Activated T-cell treated with anti-CD3 and anti-CD28 coated beads for 48 hours (primary cell): ENCODE results near the gene PDLIM5.
"Not testable (repeated sequence)": the region's sequence is repeated elsewhere in the genome, so short reads cannot be mapped to it uniquely, and the experiment has no call there.

Experiments used
- DNase-seq: peaks from one replicate; pipeline ENCODE4 v3.0.0-alpha.2; 2020; ENCODE audit warnings: low read depth

Gene PDLIM5

DNA sequence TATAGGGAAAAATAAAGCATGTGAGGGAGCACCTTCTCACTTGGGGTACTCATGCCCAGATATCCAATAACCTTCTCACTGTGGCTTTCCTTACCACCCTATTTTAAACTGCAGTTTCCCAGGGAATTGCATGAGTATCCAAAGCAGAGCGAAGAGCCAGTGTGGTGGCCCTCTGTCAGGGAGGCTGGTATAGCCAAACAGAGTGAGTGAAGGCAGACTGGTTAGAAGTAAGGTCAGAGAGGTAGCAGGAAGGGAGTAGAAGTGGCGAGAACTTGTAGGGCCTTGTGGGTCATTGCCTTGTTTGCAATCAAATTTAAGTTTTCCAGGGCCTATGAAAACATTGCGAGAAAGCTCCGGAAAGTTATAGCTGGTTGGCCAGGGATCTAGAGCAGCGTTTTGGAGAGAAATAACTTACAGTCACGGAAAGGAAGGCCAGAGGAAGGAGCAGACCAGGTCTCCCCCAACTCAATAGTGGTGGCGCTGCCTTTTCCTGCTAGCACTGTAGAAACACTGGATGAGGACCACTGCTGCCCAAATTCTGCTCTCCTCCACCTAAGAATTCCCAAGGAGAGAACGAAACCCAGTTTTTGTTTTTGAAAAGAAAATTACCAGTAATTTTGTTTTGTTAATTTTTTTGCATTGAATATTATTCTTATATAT, 77.2 kb downstream of the PDLIM5 start:
- DNase-seq: no peak

DNA sequence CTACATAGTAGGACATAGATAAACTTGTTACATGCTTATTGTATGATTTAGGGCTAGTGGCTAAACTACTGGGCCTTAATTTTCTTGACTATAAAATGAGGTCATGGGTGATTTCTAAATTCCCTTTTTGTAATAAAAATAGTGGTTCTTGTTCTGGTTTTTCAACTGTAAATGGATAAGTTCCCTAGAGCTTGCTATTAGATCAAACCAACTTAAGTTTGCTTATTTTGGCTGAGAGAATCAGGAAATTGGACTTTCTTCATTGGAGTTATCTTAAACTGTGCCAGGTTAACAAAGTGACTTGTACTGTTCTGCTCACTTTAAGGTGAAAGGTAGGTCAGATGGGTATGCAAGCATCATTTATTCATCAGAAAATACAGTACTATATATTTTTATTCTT, 78.3 kb downstream of the PDLIM5 start:
- DNase-seq: no peak

- no peak for DNase-seq
Observed at GRCh38 chr4:94531991-94532789, 80.4 kb downstream of the PDLIM5 start.

DNA sequence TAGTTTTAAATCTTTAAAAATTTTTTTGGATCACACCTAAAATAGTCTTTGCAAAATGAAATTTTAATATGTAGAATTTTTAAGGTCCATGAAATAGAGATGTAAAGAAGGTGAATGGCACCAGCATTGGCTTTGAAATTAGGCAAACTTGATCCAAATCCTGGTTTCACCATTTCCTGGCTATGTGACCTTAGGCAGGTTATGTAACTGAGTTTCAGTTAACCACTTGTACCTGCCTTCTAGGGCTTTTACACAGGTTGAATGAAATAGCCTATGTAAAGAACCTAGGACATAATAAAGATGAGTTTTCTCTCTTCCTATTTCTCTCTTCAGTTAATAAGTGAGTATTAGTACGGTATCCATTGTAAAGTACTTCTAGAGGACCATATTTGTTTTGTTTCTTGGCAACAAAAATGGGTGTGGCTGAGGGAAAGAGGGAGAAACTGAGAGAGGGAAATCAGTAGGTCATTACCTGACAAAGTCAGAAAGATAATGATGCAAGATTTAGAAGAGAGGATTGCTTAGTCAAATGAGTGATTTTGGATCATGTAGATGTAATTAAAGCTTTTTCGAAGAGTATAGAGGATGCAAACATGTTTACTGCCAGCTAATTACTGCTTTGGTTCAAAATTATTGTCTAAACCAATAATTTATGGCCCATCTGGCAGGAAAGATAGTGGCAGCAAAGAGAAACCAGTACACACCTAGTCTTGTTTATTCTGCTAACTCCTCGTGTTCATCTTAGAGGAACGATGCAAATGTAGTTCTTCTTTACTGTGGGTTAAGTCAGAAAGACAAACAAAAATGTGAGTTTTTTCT, 81.9 kb downstream of the PDLIM5 start:
- DNase-seq: no peak

- DNase-seq: no peak
Observed at GRCh38 chr4:94534401-94535312, 82.9 kb downstream of the PDLIM5 start.

- DNase-seq: no peak
Observed at GRCh38 chr4:94536049-94536448, 84.3 kb downstream of the PDLIM5 start.

GRCh38 chr4:94536649-94537469, 85.1 kb downstream of the PDLIM5 start:
- DNase-seq: no peak

DNA sequence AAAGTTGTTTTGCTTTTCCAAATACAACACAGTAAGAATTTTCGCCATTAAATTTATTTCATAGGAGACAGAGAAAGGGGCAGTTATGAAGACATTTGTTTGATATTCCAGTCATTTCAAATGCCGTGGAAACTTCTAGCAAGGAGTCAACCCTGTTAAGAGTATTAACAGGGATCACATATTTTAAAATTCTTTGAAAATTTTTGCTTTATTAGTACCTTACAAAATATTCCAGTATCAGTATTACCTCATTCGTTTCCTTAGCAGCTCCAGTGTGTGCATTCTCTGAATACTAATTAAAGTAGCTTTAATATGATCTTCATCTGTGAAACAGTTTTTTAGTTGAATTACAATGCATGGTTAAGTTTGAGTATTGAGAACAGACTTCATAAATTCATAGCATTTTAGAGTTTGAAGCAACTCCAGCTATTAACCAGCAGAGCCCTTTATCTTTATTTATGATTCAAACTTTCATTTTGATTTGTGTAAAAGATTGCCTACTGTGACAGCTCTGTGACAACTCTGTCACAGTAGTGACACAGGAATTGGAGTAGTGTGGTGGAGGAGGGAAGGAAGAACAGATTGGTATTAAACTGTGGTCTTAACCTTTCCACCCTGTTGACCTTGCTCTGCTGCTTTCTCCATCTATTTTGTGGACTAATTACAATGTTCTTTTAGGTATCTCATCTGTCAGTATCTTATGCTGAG, 86.3 kb downstream of the PDLIM5 start:
- DNase-seq: no peak

DNA sequence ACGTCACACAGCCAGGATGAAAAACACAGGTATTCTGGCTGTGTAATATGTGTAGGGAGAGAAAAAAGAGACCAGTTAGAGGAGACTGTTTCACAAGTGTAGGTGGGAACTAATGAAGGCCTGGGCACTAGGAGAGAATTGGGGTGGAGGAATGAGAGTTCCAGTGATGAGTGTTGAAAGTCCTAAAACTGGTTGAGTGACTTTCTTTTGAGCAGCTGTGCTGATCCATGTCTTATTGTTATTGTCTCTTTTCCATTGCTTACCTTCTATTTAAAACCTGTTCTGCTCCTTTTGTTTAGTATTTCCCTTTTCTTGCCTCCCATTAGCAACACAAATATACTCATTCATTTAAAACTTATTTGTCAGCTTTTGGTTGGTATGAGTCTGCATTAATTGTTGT, 88.7 kb downstream of the PDLIM5 start:
- no peak for DNase-seq

DNA sequence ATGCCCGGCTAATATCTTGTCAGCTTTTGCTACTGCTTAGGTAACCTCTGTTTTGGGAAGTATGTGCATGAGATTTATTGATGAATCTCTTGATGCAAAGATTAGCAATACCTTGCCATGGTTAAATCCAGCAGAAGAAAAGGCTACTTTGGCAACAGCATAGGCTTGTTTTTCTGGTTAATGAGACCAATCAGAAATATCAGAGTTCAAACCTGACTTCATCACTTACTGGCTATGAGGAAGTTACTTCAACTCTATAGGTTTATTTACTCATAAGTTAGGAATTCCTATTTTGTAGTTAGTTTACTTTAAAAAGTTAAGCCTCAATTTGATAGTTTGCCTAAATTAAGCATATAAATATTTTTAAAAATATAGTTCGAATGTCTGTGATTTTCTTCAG, 93.1 kb downstream of the PDLIM5 start:
- DNase-seq: no peak

DNA sequence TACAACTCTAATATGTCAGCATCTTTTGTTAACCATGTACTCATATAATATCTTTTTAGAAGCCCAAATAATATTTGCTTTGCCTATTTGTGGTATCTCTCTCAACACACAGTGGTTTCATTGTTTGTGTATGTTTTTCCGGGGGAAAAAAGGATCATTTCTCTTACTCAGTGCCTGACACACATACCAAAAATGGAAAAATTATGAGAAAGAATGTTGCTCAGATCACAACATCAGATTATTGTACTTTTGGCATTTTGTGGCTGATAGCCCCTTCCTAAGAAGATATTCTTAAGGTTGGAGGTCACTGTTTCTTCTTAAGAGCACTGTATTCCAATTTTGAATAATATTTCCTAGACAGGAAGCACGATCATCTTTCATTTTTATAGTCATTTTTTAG, 93.6 kb downstream of the PDLIM5 start:
- no peak for DNase-seq

- no peak for DNase-seq
Observed at GRCh38 chr4:94546949-94547348, 95.2 kb downstream of the PDLIM5 start.

GRCh38 chr4:94548571-94548970, 96.8 kb downstream of the PDLIM5 start:
- no peak for DNase-seq

- no peak for DNase-seq
Observed at GRCh38 chr4:94550352-94550751, 98.6 kb downstream of the PDLIM5 start.

- DNase-seq: no peak
Observed at GRCh38 chr4:94550851-94551250, 99.1 kb downstream of the PDLIM5 start.

- no peak for DNase-seq
Observed at GRCh38 chr4:94551643-94552564, 100.2 kb downstream of the PDLIM5 start.

DNA sequence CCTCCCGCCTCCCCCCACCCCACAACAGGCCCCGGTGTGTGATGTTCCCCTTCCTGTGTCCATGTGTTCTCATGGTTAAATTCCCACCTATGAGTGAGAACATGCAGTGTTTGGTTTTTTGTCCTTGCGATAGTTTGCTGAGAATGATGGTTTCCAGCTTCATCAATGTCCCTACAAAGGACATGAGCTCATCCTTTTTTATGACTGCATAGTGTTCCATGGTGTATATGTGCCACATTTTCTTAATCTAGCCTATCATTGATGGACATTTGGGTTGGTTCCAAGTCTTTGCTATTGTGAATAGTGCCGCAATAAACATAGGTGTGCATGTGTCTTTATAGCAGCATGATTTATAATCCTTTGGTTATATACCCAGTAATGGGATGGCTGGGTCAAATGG, 104.3 kb downstream of the PDLIM5 start:
- DNase-seq: not testable (repeated sequence)

- DNase-seq: not testable (repeated sequence)
Observed at GRCh38 chr4:94557632-94558031, 105.9 kb downstream of the PDLIM5 start.

- no peak for DNase-seq
Observed at GRCh38 chr4:94558392-94558904, 106.7 kb downstream of the PDLIM5 start.
